PC-9 (cell line): ENCODE data around the gene ANKAR. TPM values are rescaled to one million over a fixed set of nuclear protein-coding genes. Genes with fewer than 3 reads are reported as not detected.

Source experiments
- BruUV-seq: library from RNA; stranded (reverse); fragments of 400-500 nt; replicated peaks from 2 replicates; lab custom pipeline; 2021; lab: Mats Ljungman, UMichigan
- CTCF ChIA-PET: fragments of 300-600 bp; sonication (Branson Sonifier 250); formaldehyde crosslinking; loops from one replicate; lab custom pipeline; 2022; ENCODE audit warnings: antibody characterized with exemption; lab: Charles Lee
- POLR2A ChIA-PET: fragments of 300-600 bp; sonication (Branson Sonifier 250); formaldehyde crosslinking; loops from one replicate; lab custom pipeline; 2022; ENCODE audit warnings: antibody characterized with exemption; ENCODE audit not compliant: unreplicated experiment; lab: Charles Lee
- DNase-seq, 2 experiments: peaks; one replicate each; pipeline versions ENCODE4 v3.0.0 to v3.0.0-alpha.2; 2015 to 2022; ENCODE audit warnings: mixed read lengths in 1 of 2
- H2AFZ ChIP-seq: fragments of 200-600 bp; sonication (generic); 2 replicates; pipeline ENCODE4 v1.8.1; 2017; ENCODE audit warnings: antibody characterized with exemption
- H3F3A ChIP-seq: fragments of 200-600 bp; sonication (generic); 2 replicates; pipeline ENCODE4 v1.8.1; 2017; ENCODE audit warnings: antibody characterized with exemption, mild to moderate bottlenecking, low read depth; ENCODE audit not compliant: insufficient read depth
- H3K27ac ChIP-seq: fragments of 200-600 bp; sonication (generic); 2 replicates; pipeline ENCODE4 v1.6.1; 2016; ENCODE audit warnings: mixed run types
- H3K27me3 ChIP-seq: fragments of 200-600 bp; sonication (generic); 2 replicates; pipeline ENCODE4 v1.6.1; 2016; ENCODE audit warnings: low read depth, mixed run types; ENCODE audit not compliant: insufficient read depth
- H3K36me3 ChIP-seq: fragments of 200-600 bp; sonication (generic); 2 replicates; pipeline ENCODE4 v1.6.1; 2016; ENCODE audit warnings: low read depth, mixed run types
- H3K4me1 ChIP-seq: fragments of 200-600 bp; sonication (generic); replicated peaks from 2 replicates; pipeline ENCODE4 v1.6.1; 2016; ENCODE audit warnings: mixed run types; ENCODE audit not compliant: insufficient read depth
- H3K4me2 ChIP-seq: fragments of 200-600 bp; sonication (generic); 2 replicates; pipeline ENCODE4 v1.6.1; 2017; ENCODE audit warnings: mixed run types
- H3K4me3 ChIP-seq: fragments of 200-600 bp; sonication (generic); 2 replicates; pipeline ENCODE4 v1.6.1; 2016; ENCODE audit warnings: mixed run types
- H3K79me2 ChIP-seq: fragments of 200-600 bp; sonication (generic); 2 replicates; pipeline ENCODE4 v1.6.1; 2017; ENCODE audit warnings: low read depth, mixed run types
- H3K9me2 ChIP-seq: fragments of 200-600 bp; sonication (generic); 2 replicates; pipeline ENCODE4 v1.8.1; 2017; ENCODE audit warnings: mild to moderate bottlenecking; ENCODE audit not compliant: insufficient read depth
- H3K9me3 ChIP-seq: fragments of 200-600 bp; sonication (generic); 2 replicates; pipeline ENCODE4 v1.8.1; 2016; ENCODE audit warnings: low read depth; ENCODE audit not compliant: insufficient read depth
- H4K20me1 ChIP-seq: fragments of 200-600 bp; sonication (generic); 2 replicates; pipeline ENCODE4 v1.8.1; 2017; ENCODE audit not compliant: insufficient read depth
- EZH2 ChIP-seq: fragments of 200-600 bp; sonication (generic); IDR thresholded peaks from 2 replicates; pipeline ENCODE4 v1.8.0; 2017; ENCODE audit warnings: antibody characterized with exemption, low read depth
- intact Hi-C: fragments of 100-400 bp; cut with micrococcal nuclease; formaldehyde crosslinking; loops from one replicate; pipeline ENCODE4 v1.10.0; 2022; ENCODE audit not compliant: unreplicated experiment
- total RNA-seq: library from RNA; stranded (reverse); gene quantifications from 2 replicates; pipeline ENCODE4 v1.2.3, GENCODE V29; 2021
- TF ChIP-seq, protein P1 (sequence below): fragments of 200-600 bp; sonication (generic); conservative IDR thresholded peaks from 2 replicates; pipeline ENCODE4 v1.6.1; 2017; ENCODE audit warnings: mixed run types, antibody characterized with exemption, mild to moderate bottlenecking, moderate library complexity

Gene ANKAR
- total RNA-seq, 1 experiment from 2014 or later, result 3.6 TPM

DNA sequence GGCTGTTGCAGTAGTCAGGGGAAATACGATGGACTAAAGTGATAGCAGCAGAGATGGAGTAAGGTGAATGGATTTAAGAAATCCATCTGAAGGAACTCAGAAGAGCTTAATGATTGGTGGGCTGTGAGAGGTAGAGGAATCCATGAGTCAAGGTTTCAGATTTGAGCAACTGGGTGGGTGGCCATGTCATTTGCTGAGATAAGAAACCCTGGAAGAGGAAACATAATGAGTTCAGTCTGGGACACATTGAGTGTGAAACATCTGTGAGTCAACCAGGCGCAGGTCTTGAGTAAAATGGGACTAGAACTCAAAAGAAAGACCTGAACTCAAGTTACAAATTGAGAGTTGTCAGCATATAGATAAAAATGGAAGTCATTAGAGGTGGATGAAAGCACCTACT, 32.9 kb upstream of the ANKAR start:
- H3K4me1 ChIP-seq, result no peaks in the 10 kb centered on the region
- no peaks in the 10 kb centered on the region for H3F3A ChIP-seq
- DNase-seq, result no peak
- BruUV-seq, result no TSS peak
- H3K9me2 ChIP-seq, result no peaks in the 10 kb centered on the region
- H3K27me3 ChIP-seq, result no peaks in the 10 kb centered on the region
- no peak overlapping the region for H3K4me3 ChIP-seq
- ChIA-PET CTCF (no interaction called here), POLR2A (interaction anchor here (0.5 kb wide), 1 partner anchor 1118 kb away, joined by 4 read pairs; no protein-coding TSS in a partner anchor)
- H3K9me3 ChIP-seq, result no peaks in the 10 kb centered on the region
- no peak overlapping the region for H2AFZ ChIP-seq
- no peaks in the 10 kb centered on the region for H4K20me1 ChIP-seq
- H3K79me2 ChIP-seq, result no peaks in the 10 kb centered on the region
- H3K27ac ChIP-seq, result no peak overlapping the region
- no peaks in the 10 kb centered on the region for H3K36me3 ChIP-seq
- intact Hi-C loops, result no loop called here
- no peak for TF ChIP-seq EZH2
- no peak overlapping the region for H3K4me2 ChIP-seq

DNA sequence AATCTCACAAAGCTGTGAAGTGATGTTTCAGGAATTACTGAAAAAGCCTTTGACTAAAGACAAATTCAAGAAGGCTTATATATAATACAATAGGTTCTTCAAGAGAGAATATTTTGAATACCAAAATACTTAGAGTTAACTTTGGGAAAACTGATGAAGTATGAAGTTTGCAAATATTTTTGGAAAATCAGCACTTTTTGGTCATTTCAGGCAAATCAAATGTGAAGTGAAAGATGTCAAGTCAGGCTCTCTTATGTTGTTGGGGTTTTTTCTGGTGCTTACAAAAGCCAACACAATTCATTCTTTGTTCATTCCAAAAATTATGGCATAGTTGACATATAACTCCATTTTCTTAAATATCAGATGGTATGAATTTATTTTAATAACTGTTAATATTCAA, 27.9 kb upstream of the ANKAR start:
- Histone ChIP-seq H3K4me3 (no peak overlapping the region), H3K4me1 (no peaks in the 10 kb centered on the region), H3K27me3 (no peaks in the 10 kb centered on the region), H3K4me2 (no peak overlapping the region), H3K9me3 (no peaks in the 10 kb centered on the region), H3K27ac (no peak overlapping the region), H2AFZ (no peak overlapping the region), H3K9me2 (no peaks in the 10 kb centered on the region), H3F3A (no peaks in the 10 kb centered on the region), H4K20me1 (no peaks in the 10 kb centered on the region), H3K36me3 (no peaks in the 10 kb centered on the region), H3K79me2 (no peaks in the 10 kb centered on the region)
- CTCF ChIA-PET, result no interaction called here
- DNase-seq, result no peak
- POLR2A ChIA-PET, result no interaction called here
- no TSS peak for BruUV-seq
- TF ChIP-seq EZH2, result no peak
- TF ChIP-seq, protein P1, sequence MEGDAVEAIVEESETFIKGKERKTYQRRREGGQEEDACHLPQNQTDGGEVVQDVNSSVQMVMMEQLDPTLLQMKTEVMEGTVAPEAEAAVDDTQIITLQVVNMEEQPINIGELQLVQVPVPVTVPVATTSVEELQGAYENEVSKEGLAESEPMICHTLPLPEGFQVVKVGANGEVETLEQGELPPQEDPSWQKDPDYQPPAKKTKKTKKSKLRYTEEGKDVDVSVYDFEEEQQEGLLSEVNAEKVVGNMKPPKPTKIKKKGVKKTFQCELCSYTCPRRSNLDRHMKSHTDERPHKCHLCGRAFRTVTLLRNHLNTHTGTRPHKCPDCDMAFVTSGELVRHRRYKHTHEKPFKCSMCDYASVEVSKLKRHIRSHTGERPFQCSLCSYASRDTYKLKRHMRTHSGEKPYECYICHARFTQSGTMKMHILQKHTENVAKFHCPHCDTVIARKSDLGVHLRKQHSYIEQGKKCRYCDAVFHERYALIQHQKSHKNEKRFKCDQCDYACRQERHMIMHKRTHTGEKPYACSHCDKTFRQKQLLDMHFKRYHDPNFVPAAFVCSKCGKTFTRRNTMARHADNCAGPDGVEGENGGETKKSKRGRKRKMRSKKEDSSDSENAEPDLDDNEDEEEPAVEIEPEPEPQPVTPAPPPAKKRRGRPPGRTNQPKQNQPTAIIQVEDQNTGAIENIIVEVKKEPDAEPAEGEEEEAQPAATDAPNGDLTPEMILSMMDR, result no peak
- intact Hi-C loops, result no loop called here

DNA sequence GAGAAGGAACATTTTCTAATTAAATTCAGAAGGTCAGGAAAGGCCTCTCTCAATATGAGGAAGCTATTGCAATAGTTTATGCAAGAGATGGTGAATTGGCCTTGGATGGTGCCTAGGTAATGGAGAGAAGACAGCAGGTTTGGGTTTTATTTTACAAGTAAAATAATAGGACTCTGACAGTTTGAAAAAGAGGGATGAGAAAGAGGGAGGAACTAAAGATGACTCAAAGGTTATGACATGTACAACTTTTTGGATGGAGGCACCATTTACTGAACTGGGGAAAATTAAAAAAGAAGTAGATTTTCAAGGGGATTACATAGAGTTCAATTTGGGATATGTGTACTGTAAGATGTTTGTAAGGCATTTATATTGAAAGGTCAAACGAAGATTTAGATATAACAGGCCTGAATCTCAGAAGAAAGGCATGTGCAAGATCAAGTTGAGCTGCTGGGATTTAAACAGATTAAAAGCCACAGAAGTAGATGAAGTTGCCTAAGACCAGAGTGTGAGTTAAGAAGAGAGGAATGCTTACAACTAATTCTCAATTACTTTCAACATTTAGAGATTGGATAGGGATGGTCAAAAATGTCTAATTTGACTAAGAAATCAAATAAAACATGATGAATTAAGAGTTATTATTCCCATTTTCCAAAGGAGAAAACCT, 25.5 kb upstream of the ANKAR start:
- Histone ChIP-seq H3K9me3 (no peaks in the 10 kb centered on the region), H3K4me1 (no peaks in the 10 kb centered on the region), H3K27me3 (no peaks in the 10 kb centered on the region), H3K36me3 (no peaks in the 10 kb centered on the region), H3K4me3 (no peak overlapping the region), H3K9me2 (no peaks in the 10 kb centered on the region), H4K20me1 (no peaks in the 10 kb centered on the region), H3K79me2 (no peaks in the 10 kb centered on the region), H3K27ac (no peak overlapping the region), H3F3A (no peaks in the 10 kb centered on the region), H2AFZ (no peak overlapping the region), H3K4me2 (no peak overlapping the region)
- intact Hi-C loops, result no loop called here
- no TSS peak for BruUV-seq
- TF ChIP-seq, protein P1, result no peak
- TF ChIP-seq EZH2, result no peak
- ChIA-PET POLR2A (interaction anchor here (0.7 kb wide), 1 partner anchor 153 kb away, joined by 4 read pairs; no protein-coding TSS in a partner anchor), CTCF (no interaction called here)
- no peak for DNase-seq
